HS-27A (cell line): ENCODE data around the gene CDK11A.

Source experiments
- DNase-seq: peaks from one replicate; pipeline ENCODE4 v3.0.0-alpha.2; 2012; ENCODE audit warnings: low read depth, missing footprints

CDK11A gene

GRCh38 chr1:1724035-1724864 is at the start of gene CDK11A:
Gene CDK11A (minus strand): TSS chr1:1724357. CDS start chr1:1722818, 1,539 bp downstream.
- DNase-seq: peak; percentile 100

- no peak for DNase-seq
Measured at GRCh38 chr1:1773874-1774273, 49.7 kb upstream of the CDK11A start.

GRCh38 chr1:1771096-1771495 is 46.9 kb upstream of the CDK11A start:
- DNase-seq: no peak

- DNase-seq: no peak
Measured at GRCh38 chr1:1770102-1770501, 45.9 kb upstream of the CDK11A start.

GRCh38 chr1:1768249-1768992 is 44.3 kb upstream of the CDK11A start:
- DNase-seq: no peak

- DNase-seq: no peak
Measured at GRCh38 chr1:1764876-1765470, 40.8 kb upstream of the CDK11A start.

GRCh38 chr1:1763657-1764621 is 39.8 kb upstream of the CDK11A start:
- DNase-seq: no peak

- no peak for DNase-seq
Measured at GRCh38 chr1:1761504-1762376, 37.6 kb upstream of the CDK11A start.

GRCh38 chr1:1760715-1761114 is 36.6 kb upstream of the CDK11A start:
- DNase-seq: no peak

GRCh38 chr1:1760345-1760650 is 36.1 kb upstream of the CDK11A start:
- no peak for DNase-seq

GRCh38 chr1:1759456-1760344 is 35.5 kb upstream of the CDK11A start:
- DNase-seq: no peak

GRCh38 chr1:1758692-1759455 is 34.7 kb upstream of the CDK11A start:
- no peak for DNase-seq

GRCh38 chr1:1758059-1758621 is 34.0 kb upstream of the CDK11A start:
- no peak for DNase-seq

GRCh38 chr1:1757422-1758058 is 33.4 kb upstream of the CDK11A start:
- no peak for DNase-seq

GRCh38 chr1:1756661-1757421 is 32.7 kb upstream of the CDK11A start:
- no peak for DNase-seq

- no peak for DNase-seq
Measured at GRCh38 chr1:1755852-1756251, 31.7 kb upstream of the CDK11A start.

GRCh38 chr1:1755426-1755825 is 31.3 kb upstream of the CDK11A start:
- DNase-seq: no peak
